IMR-90 (cell line): ENCODE data around the gene CAP2. TPM values are rescaled to one million over a fixed set of nuclear protein-coding genes. Genes with fewer than 3 reads are reported as not detected.

Source experiments
- ATAC-seq: fragments of 200-7000 bp; cut with Tn5 transposase; 2 replicates; pipeline ENCODE4 v1.9.1; 2020; ENCODE audit warnings: low read depth, mild to moderate bottlenecking, moderate library complexity
- BruUV-seq: library from RNA; stranded (reverse); fragments of 400-500 nt; replicated peaks from 2 replicates; lab custom pipeline; 2021; lab: Mats Ljungman, UMichigan
- CTCF ChIA-PET: fragments of 300-600 bp; formaldehyde crosslinking; extraction: SDS; loops from one replicate; lab custom pipeline; 2021; ENCODE audit warnings: antibody characterized with exemption; lab: Yijun Ruan, JAX
- POLR2A ChIA-PET: fragments of 300-600 bp; sonication (Branson Sonifier 250); formaldehyde crosslinking; loops from one replicate; lab custom pipeline; 2022; ENCODE audit warnings: antibody characterized with exemption; ENCODE audit not compliant: unreplicated experiment; lab: Charles Lee
- DNase-seq: peaks from one replicate; pipeline ENCODE4 v3.0.0; 2013
- H2AFZ ChIP-seq: replicated peaks from 2 replicates; pipeline ENCODE3; 2013; ENCODE audit warnings: low read length, mild to moderate bottlenecking; ENCODE audit not compliant: poor library complexity
- H2AK5ac ChIP-seq: 2 replicates; pipeline ENCODE4 v1.6.1; 2013; ENCODE audit warnings: low read depth, low read length, inconsistent platforms
- H2AK9ac ChIP-seq: replicated peaks from 2 replicates; pipeline ENCODE3; 2013; ENCODE audit warnings: mild to moderate bottlenecking, low read depth, low read length, moderate library complexity; ENCODE audit not compliant: poor library complexity
- H2BK120ac ChIP-seq: 2 replicates; pipeline ENCODE4 v1.6.1; 2013; ENCODE audit warnings: low read depth, low read length, inconsistent platforms
- H2BK15ac ChIP-seq: 3 replicates; pipeline ENCODE4 v1.6.1; 2013; ENCODE audit warnings: low read depth, low read length, inconsistent platforms
- H2BK20ac ChIP-seq: 2 replicates; pipeline ENCODE4 v1.6.1; 2013; ENCODE audit warnings: low read depth, mild to moderate bottlenecking, inconsistent platforms, low read length, moderate library complexity
- H2BK5ac ChIP-seq: 2 replicates; pipeline ENCODE4 v1.6.1; 2013; ENCODE audit warnings: mild to moderate bottlenecking, low read depth, low read length, inconsistent platforms; ENCODE audit not compliant: poor library complexity, severe bottlenecking
- H3K14ac ChIP-seq: replicated peaks from 2 replicates; pipeline ENCODE4 v1.6.1; 2013; ENCODE audit warnings: low read depth, low read length, inconsistent platforms
- H3K18ac ChIP-seq: 2 replicates; pipeline ENCODE4 v1.6.1; 2013; ENCODE audit warnings: low read depth, low read length, control low read depth
- H3K23ac ChIP-seq: 2 replicates; pipeline ENCODE4 v1.6.1; 2013; ENCODE audit warnings: low read depth, low read length, inconsistent platforms
- H3K27ac ChIP-seq: 2 replicates; pipeline ENCODE4 v1.5.1; 2013; ENCODE audit warnings: mild to moderate bottlenecking, control low read depth, low read length; ENCODE audit not compliant: insufficient read depth
- H3K27me3 ChIP-seq: 2 replicates; pipeline ENCODE4 v1.6.1; 2013; ENCODE audit warnings: low read length; ENCODE audit not compliant: control insufficient read depth, insufficient read depth
- H3K36me3 ChIP-seq: 2 replicates; pipeline ENCODE4 v1.6.1; 2013; ENCODE audit warnings: low read length, mixed read lengths; ENCODE audit not compliant: control insufficient read depth, insufficient read depth
- H3K4ac ChIP-seq: 2 replicates; pipeline ENCODE4 v1.6.1; 2013; ENCODE audit warnings: low read depth, low read length, inconsistent platforms
- H3K4me1 ChIP-seq: 2 replicates; pipeline ENCODE4 v1.6.1; 2013; ENCODE audit warnings: low read length, mixed read lengths; ENCODE audit not compliant: control insufficient read depth, insufficient read depth
- H3K4me2 ChIP-seq: 2 replicates; pipeline ENCODE4 v1.6.1; 2013; ENCODE audit warnings: low read depth, mild to moderate bottlenecking, control low read depth, low read length, moderate library complexity
- H3K4me3 ChIP-seq: 2 replicates; pipeline ENCODE4 v1.5.1; 2013; ENCODE audit warnings: low read depth, mild to moderate bottlenecking, control low read depth, low read length, moderate library complexity; ENCODE audit not compliant: insufficient read depth
- H3K56ac ChIP-seq: 2 replicates; pipeline ENCODE4 v1.6.1; 2013; ENCODE audit warnings: low read length, inconsistent platforms; ENCODE audit not compliant: insufficient read depth; ENCODE audit errors: extremely low read depth
- H3K79me1 ChIP-seq, 2 experiments: 2 replicates each; pipeline ENCODE4 v1.6.1; 2013; ENCODE audit warnings: low read length in 2 of 2, inconsistent platforms in 1 of 2, low read depth in 1 of 2
- H3K9ac ChIP-seq: 2 replicates; pipeline ENCODE4 v1.6.1; 2013; ENCODE audit warnings: low read depth, low read length, control low read depth
- H3K9me1 ChIP-seq: 2 replicates; pipeline ENCODE4 v1.6.1; 2013; ENCODE audit warnings: low read length, inconsistent platforms; ENCODE audit not compliant: insufficient read depth
- H3K9me3 ChIP-seq: 2 replicates; pipeline ENCODE4 v1.6.1; 2013; ENCODE audit warnings: low read length; ENCODE audit not compliant: control insufficient read depth, insufficient read depth
- H4K20me1 ChIP-seq: 2 replicates; pipeline ENCODE4 v1.6.1; 2013; ENCODE audit warnings: low read length, inconsistent platforms; ENCODE audit not compliant: insufficient read depth
- H4K5ac ChIP-seq: 2 replicates; pipeline ENCODE4 v1.6.1; 2013; ENCODE audit warnings: mild to moderate bottlenecking, low read depth, low read length, control low read depth
- H4K8ac ChIP-seq, 2 experiments: 2 replicates each; pipeline ENCODE4 v1.6.1; 2013; ENCODE audit warnings: low read depth in 2 of 2, low read length in 2 of 2, control low read depth in 1 of 2, inconsistent platforms in 1 of 2
- H4K91ac ChIP-seq: 2 replicates; pipeline ENCODE4 v1.6.1; 2013; ENCODE audit warnings: low read depth, low read length, inconsistent platforms; ENCODE audit not compliant: insufficient read depth
- BHLHE40 ChIP-seq: fragments of 150-350 bp; IDR thresholded peaks from 2 replicates; pipeline ENCODE4 v1.6.1; 2016; ENCODE audit warnings: mild to moderate bottlenecking, low read depth, low read length
- CEBPB ChIP-seq: IDR thresholded peaks from 2 replicates; pipeline ENCODE4 v1.6.1; 2012; ENCODE audit warnings: low read depth, low read length, improper control_type of control experiment
- CHD1 ChIP-seq: IDR thresholded peaks from 2 replicates; pipeline ENCODE4 v1.6.1; 2012; ENCODE audit warnings: low read depth, low read length, improper control_type of control experiment
- CTCF ChIP-seq: conservative IDR thresholded peaks from 2 replicates; pipeline ENCODE4 v1.5.1; 2012; ENCODE audit warnings: mild to moderate bottlenecking, low read depth, low read length, improper control_type of control experiment
- ELK1 ChIP-seq: fragments of 150-350 bp; IDR thresholded peaks from 2 replicates; pipeline ENCODE4 v1.6.1; 2016; ENCODE audit warnings: low read depth, mild to moderate bottlenecking, low read length, moderate library complexity, borderline replicate concordance
- FOS ChIP-seq: fragments of 150-350 bp; IDR thresholded peaks from 2 replicates; pipeline ENCODE4 v1.6.1; 2016; ENCODE audit warnings: low read depth, low read length
- MAFK ChIP-seq: IDR thresholded peaks from 2 replicates; pipeline ENCODE4 v1.6.1; 2012; ENCODE audit warnings: low read depth, low read length, improper control_type of control experiment
- MAZ ChIP-seq: IDR thresholded peaks from 2 replicates; pipeline ENCODE4 v1.6.1; 2012; ENCODE audit warnings: low read depth, mild to moderate bottlenecking, low read length, improper control_type of control experiment, moderate library complexity, borderline replicate concordance
- MXI1 ChIP-seq: IDR thresholded peaks from 2 replicates; pipeline ENCODE4 v1.6.1; 2012; ENCODE audit warnings: low read depth, mild to moderate bottlenecking, low read length, moderate library complexity, borderline replicate concordance
- NFE2L2 ChIP-seq: fragments of 150-350 bp; IDR thresholded peaks from 2 replicates; pipeline ENCODE4 v1.6.1; 2016; ENCODE audit warnings: low read depth, mild to moderate bottlenecking, low read length
- POLR2A ChIP-seq: IDR thresholded peaks from 2 replicates; pipeline ENCODE4 v1.6.1; 2012; ENCODE audit warnings: mild to moderate bottlenecking, low read depth, low read length
- RAD21 ChIP-seq: IDR thresholded peaks from 2 replicates; pipeline ENCODE4 v1.6.1; 2012; ENCODE audit warnings: low read length, improper control_type of control experiment
- RCOR1 ChIP-seq: IDR thresholded peaks from 2 replicates; pipeline ENCODE4 v1.6.1; 2012; ENCODE audit warnings: mild to moderate bottlenecking, low read length, improper control_type of control experiment; ENCODE audit not compliant: insufficient replicate concordance
- RFX5 ChIP-seq: IDR thresholded peaks from 2 replicates; pipeline ENCODE4 v1.8.0; 2012; ENCODE audit warnings: low read depth, mild to moderate bottlenecking, low read length, moderate library complexity
- SMC3 ChIP-seq: fragments of 150-350 bp; IDR thresholded peaks from 2 replicates; pipeline ENCODE4 v1.6.1; 2016; ENCODE audit warnings: low read depth, mild to moderate bottlenecking, antibody characterized with exemption, low read length, moderate library complexity
- USF2 ChIP-seq: fragments of 150-350 bp; IDR thresholded peaks from 2 replicates; pipeline ENCODE4 v1.6.1; 2017; ENCODE audit warnings: mild to moderate bottlenecking, antibody characterized with exemption, low read length, low read depth
- dilution Hi-C: fragments of 300-500 bp; cut with HindIII; formaldehyde crosslinking; loops from one replicate; pipeline ENCODE4 v1.14.3; 2018; ENCODE audit warnings: low sequenced_read_pairs; ENCODE audit not compliant: unreplicated experiment
- in situ Hi-C: fragments of 300-500 bp; cut with MboI; formaldehyde crosslinking; loops from 3 replicates; pipeline ENCODE4 v1.14.3; 2019; ENCODE audit warnings: low sequenced_read_pairs, inconsistent platforms, mixed read lengths
- intact Hi-C: fragments of 100-400 bp; cut with micrococcal nuclease; formaldehyde crosslinking; loops from 2 replicates; pipeline ENCODE4 v1.10.0; 2022
- polyA plus RNA-seq, 3 experiments: library from polyadenylated mRNA; depleted of rRNA; stranded (reverse); fragments of >200 nt; gene quantifications; 2 replicates each; pipeline ENCODE4 v1.2.3, GENCODE V29; 2012; ENCODE audit warnings: low replicate concordance in 1 of 3
- total RNA-seq: library from RNA; depleted of rRNA; stranded (reverse); fragments of >200 nt; gene quantifications from 2 replicates; pipeline ENCODE4 v1.2.3, GENCODE V29; 2012

The CAP2 gene
- total and polyA plus RNA-seq, 2 of the 4 experiments (the other 2 are of a cell fraction) = 14.5 to 27.5 TPM

- no peak overlapping the region for H4K91ac ChIP-seq
- no peak overlapping the region for H3K9ac ChIP-seq
- peaks cover 2% of the 10 kb centered on the region; the same call in 1 of the 2 replicates for H3K9me3 ChIP-seq
- H3K36me3 ChIP-seq = no peaks in the 10 kb centered on the region
- H2AK5ac ChIP-seq = no peak overlapping the region
- CTCF ChIA-PET = no interaction called here
- DNase-seq (no peak), ATAC-seq (no peak)
- peaks cover 5% of the 10 kb centered on the region for H3K4me1 ChIP-seq
- no peak overlapping the region for H3K56ac ChIP-seq
- no peak overlapping the region for H2BK5ac ChIP-seq
- no peak overlapping the region for H2BK15ac ChIP-seq
- H2BK20ac ChIP-seq = no peak overlapping the region
- H3K4me3 ChIP-seq = no peak overlapping the region
- H3K18ac ChIP-seq = no peak overlapping the region
- H3K23ac ChIP-seq = no peak overlapping the region
- H3K79me1 ChIP-seq = no peaks in the 10 kb centered on the region
- no peak overlapping the region for H2AFZ ChIP-seq
- no TSS peak for BruUV-seq
- intact Hi-C loops = no loop called here
- H2AK9ac ChIP-seq = no peak overlapping the region
- dilution Hi-C loops = no loop called here
- H4K5ac ChIP-seq = no peak overlapping the region
- H3K4ac ChIP-seq = no peak overlapping the region
- H3K14ac ChIP-seq = no peak overlapping the region
- H3K4me2 ChIP-seq = no peak overlapping the region
- no peak overlapping the region for H4K8ac ChIP-seq
- H3K27me3 ChIP-seq = no peaks in the 10 kb centered on the region
- H3K27ac ChIP-seq = no peak overlapping the region
- in situ Hi-C loops = no loop called here
- H4K20me1 ChIP-seq = no peaks in the 10 kb centered on the region
- H3K9me1 ChIP-seq = peaks cover 4% of the 10 kb centered on the region
- TF ChIP-seq MAZ (no peak), MXI1 (no peak), MAFK (no peak), BHLHE40 (no peak), USF2 (no peak), CTCF (no peak), RAD21 (no peak), RFX5 (no peak), ELK1 (no peak), NFE2L2 (no peak), POLR2A (no peak), RCOR1 (no peak), CEBPB (no peak), FOS (no peak), SMC3 (no peak), CHD1 (no peak)
- no peak overlapping the region for H2BK120ac ChIP-seq
- POLR2A ChIA-PET = no interaction called here
Measured at GRCh38 chr6:17358515-17358914, 34.9 kb upstream of the CAP2 start.
